Measurements from ENCODE around the gene MT1B. TPM values are rescaled to one million over a fixed set of nuclear protein-coding genes. Genes with fewer than 3 reads are reported as not detected.
"Not testable (repeated sequence)": the region's sequence is repeated elsewhere in the genome, so short reads cannot be mapped to it uniquely, and the experiment has no call there.

MT1B gene
- total RNA-seq, 1 donor from 2014 or later: not detected

- ATAC-seq: peak; percentile 82
- Histone ChIP-seq H3K4me1 (peaks cover 13% of the 10 kb centered on the region), H3K4me3 (peak within 1 kb of the TSS; percentile 27), H3K27me3 (ENCODE audit: low read depth) (peaks cover 74% of the 10 kb centered on the region), H3K27ac (no peak within 1 kb of the TSS), H3K9me3 (no peaks in the 10 kb centered on the region), H3K36me3 (no peaks in the 10 kb centered on the region)
- intact Hi-C loops (cut with DNase I): no loop called here
- no peak for TF ChIP-seq CTCF (IDR thresholded peaks at IDR 0.05)
- peak; percentile 59 for DNase-seq
These were observed 16.2 kb downstream of the MT1B start, which contains the start of gene MT1G for GRCh38 chr16:56667581-56668571. TSS of gene MT1G (minus strand) at chr16:56668065. CDS start at chr16:56667993, 72 bp downstream.

GRCh38 chr16:56669005-56669839, 17.5 kb downstream of the MT1B start, which contains the start of gene MT1H:
TSS of gene MT1H (plus strand) at chr16:56669814. CDS start at chr16:56669885, 71 bp downstream.
- peaks cover 66% of the 10 kb centered on the region for H3K27me3 ChIP-seq (ENCODE audit: low read depth)

GRCh38 chr16:56669840-56670619, 18.3 kb downstream of the MT1B start:
- Histone ChIP-seq H3K36me3 (no peaks in the 10 kb centered on the region), H3K9me3 (no peaks in the 10 kb centered on the region), H3K4me3 (no peak overlapping the region), H3K27me3 (ENCODE audit: low read depth) (peaks cover 64% of the 10 kb centered on the region), H3K4me1 (peaks cover 13% of the 10 kb centered on the region), H3K27ac (no peak overlapping the region)
- no peak for TF ChIP-seq CTCF (IDR thresholded peaks at IDR 0.05)
- DNase-seq (no peak), ATAC-seq (no peak)
- intact Hi-C loops (cut with DNase I): no loop called here

More at GRCh38 chr16:56669005-56669839, 17.5 kb downstream of the MT1B start, which contains the start of gene MT1H:
- H3K4me3 ChIP-seq: no peak within 1 kb of the TSS
- intact Hi-C loops (cut with DNase I): no loop called here
- ATAC-seq (peak; percentile 26 to 28), DNase-seq (no peak)
- no peaks in the 10 kb centered on the region for H3K9me3 ChIP-seq
- H3K4me1 ChIP-seq: peaks cover 13% of the 10 kb centered on the region
- no peak within 1 kb of the TSS for H3K27ac ChIP-seq
- H3K36me3 ChIP-seq: no peaks in the 10 kb centered on the region
- TF ChIP-seq CTCF (IDR thresholded peaks at IDR 0.05): no peak

- intact Hi-C loops (cut with DNase I): no loop called here
- Histone ChIP-seq H3K27me3 (ENCODE audit: low read depth) (peaks cover 64% of the 10 kb centered on the region), H3K4me3 (no peak overlapping the region), H3K4me1 (peaks cover 14% of the 10 kb centered on the region), H3K9me3 (no peaks in the 10 kb centered on the region), H3K27ac (no peak overlapping the region), H3K36me3 (no peaks in the 10 kb centered on the region)
- ATAC-seq: no peak
- no peak for DNase-seq
- TF ChIP-seq CTCF (IDR thresholded peaks at IDR 0.05): no peak
These were observed 18.9 kb downstream of the MT1B start for GRCh38 chr16:56670620-56670934.

- H3K27ac ChIP-seq; H3K9me3 ChIP-seq; intact Hi-C loops (cut with DNase I); H3K36me3 ChIP-seq; H3K4me3 ChIP-seq; ATAC-seq; DNase-seq: not testable (repeated sequence)
- Histone ChIP-seq H3K4me1 (peaks cover 21% of the 10 kb centered on the region), H3K27me3 (ENCODE audit: low read depth) (peaks cover 70% of the 10 kb centered on the region)
These were observed 20.0 kb downstream of the MT1B start for GRCh38 chr16:56671691-56672090.

- H3K27ac ChIP-seq; ATAC-seq; H3K36me3 ChIP-seq; H3K9me3 ChIP-seq; DNase-seq; intact Hi-C loops (cut with DNase I); H3K4me3 ChIP-seq: not testable (repeated sequence)
- peaks cover 21% of the 10 kb centered on the region for H3K4me1 ChIP-seq
- peaks cover 70% of the 10 kb centered on the region for H3K27me3 ChIP-seq (ENCODE audit: low read depth)
These were observed 20.5 kb downstream of the MT1B start for GRCh38 chr16:56672171-56672570.

Data from lower lobe of right lung (tissue), 2 donors.